ENCODE data around the gene ATP6AP2.

DNA sequence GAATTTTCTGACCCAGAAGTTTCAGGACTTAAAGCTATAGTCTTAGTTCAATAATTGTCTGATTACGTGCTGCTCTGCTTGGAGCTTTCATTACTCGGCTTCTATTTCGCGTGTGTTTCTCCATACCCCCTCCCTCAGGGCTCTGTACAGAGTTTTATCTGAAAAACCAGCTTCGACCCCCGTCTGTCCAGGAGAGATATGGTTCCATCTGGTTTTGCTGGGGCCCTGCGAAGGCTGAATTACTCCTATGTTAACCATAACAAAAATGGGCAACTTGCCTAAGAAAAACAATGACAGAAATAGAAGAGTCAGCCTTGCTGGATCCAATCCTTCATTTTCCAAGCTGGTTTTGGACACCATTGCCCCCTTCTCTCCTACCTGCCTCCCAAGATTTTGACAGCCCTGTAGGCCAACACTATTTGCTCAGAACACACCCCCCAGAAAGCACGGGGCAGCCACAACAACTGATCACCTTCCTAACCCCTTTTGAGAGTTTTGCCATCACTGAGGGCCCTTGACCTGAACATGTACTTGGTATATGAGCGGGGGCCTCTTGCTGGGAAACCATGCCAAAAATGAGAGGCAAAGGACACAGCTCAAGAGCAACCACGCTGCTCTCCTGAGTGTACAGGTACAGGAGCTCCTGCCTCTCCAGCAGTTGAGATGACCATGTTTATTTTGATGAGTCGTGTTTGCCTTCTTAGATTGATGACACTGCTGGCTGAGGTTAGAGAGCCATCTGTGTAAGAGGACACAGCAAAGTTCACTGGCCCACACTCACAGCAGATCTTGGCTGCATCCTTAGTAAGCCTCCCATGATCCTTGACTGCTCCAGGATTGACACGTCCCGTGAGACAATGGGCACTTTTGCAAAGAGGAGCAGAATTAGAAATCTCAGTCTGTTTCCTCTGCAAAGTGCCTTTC lies 36.2 kb upstream of the ATP6AP2 start:
- TF ChIP-seq, protein P1, sequence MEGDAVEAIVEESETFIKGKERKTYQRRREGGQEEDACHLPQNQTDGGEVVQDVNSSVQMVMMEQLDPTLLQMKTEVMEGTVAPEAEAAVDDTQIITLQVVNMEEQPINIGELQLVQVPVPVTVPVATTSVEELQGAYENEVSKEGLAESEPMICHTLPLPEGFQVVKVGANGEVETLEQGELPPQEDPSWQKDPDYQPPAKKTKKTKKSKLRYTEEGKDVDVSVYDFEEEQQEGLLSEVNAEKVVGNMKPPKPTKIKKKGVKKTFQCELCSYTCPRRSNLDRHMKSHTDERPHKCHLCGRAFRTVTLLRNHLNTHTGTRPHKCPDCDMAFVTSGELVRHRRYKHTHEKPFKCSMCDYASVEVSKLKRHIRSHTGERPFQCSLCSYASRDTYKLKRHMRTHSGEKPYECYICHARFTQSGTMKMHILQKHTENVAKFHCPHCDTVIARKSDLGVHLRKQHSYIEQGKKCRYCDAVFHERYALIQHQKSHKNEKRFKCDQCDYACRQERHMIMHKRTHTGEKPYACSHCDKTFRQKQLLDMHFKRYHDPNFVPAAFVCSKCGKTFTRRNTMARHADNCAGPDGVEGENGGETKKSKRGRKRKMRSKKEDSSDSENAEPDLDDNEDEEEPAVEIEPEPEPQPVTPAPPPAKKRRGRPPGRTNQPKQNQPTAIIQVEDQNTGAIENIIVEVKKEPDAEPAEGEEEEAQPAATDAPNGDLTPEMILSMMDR (IDR thresholded peaks at IDR 0.05), result no peak
- no peak for TF ChIP-seq POLR2AphosphoS5 (IDR thresholded peaks at IDR 0.05)
